Lung (tissue), 12 donors: ENCODE data around the gene CENPS. TPM values are rescaled to one million over a fixed set of nuclear protein-coding genes. Genes with fewer than 3 reads are reported as not detected.

Experiments
- ATAC-seq: fragments of 200-7000 bp; cut with Tn5 transposase; one replicate; pipeline ENCODE4 v1.9.1; 2020; ENCODE audit warnings: moderate number of reproducible peaks; ENCODE audit not compliant: insufficient read depth, low FRiP score
- DNase-seq, 3 donors: peaks; one replicate each; pipeline ENCODE4 v3.0.0-alpha.2; 2013 to 2017
- H3K27ac ChIP-seq, 2 donors: one replicate each; pipeline ENCODE4 v1.5.1; 2013; ENCODE audit warnings: mild to moderate bottlenecking in 2 of 2, moderate library complexity in 2 of 2, control low read depth in 1 of 2, inconsistent platforms in 1 of 2, low read depth in 1 of 2, low read length in 1 of 2
- H3K27me3 ChIP-seq, 3 donors: one replicate each; pipeline ENCODE4 v1.5.1; 2013; ENCODE audit warnings: low read length in 2 of 3; ENCODE audit not compliant: control insufficient read depth in 3 of 3, insufficient read depth in 3 of 3
- H3K36me3 ChIP-seq, 4 donors: one replicate each; pipeline ENCODE4 v1.5.1; 2013; ENCODE audit warnings: low read length in 4 of 4, mild to moderate bottlenecking in 1 of 4, moderate library complexity in 1 of 4; ENCODE audit not compliant: control insufficient read depth in 4 of 4, insufficient read depth in 4 of 4
- H3K4me1 ChIP-seq, 5 donors: one replicate each; pipeline ENCODE4 v1.5.1; 2013; ENCODE audit warnings: low read length in 5 of 5, mild to moderate bottlenecking in 2 of 5, moderate library complexity in 1 of 5; ENCODE audit not compliant: control insufficient read depth in 5 of 5, insufficient read depth in 5 of 5
- H3K4me3 ChIP-seq: one replicate; pipeline ENCODE4 v1.5.1; 2013; ENCODE audit warnings: mild to moderate bottlenecking, control low read depth, moderate library complexity
- H3K9ac ChIP-seq, 2 donors: one replicate each; pipeline ENCODE4 v1.5.1; 2013; ENCODE audit warnings: low read length in 2 of 2, control low read depth in 1 of 2; ENCODE audit not compliant: insufficient read depth in 1 of 2
- H3K9me3 ChIP-seq, 4 donors: one replicate each; pipeline ENCODE4 v1.5.1; 2013; ENCODE audit warnings: low read length in 3 of 4, mild to moderate bottlenecking in 1 of 4, moderate library complexity in 1 of 4; ENCODE audit not compliant: control insufficient read depth in 4 of 4, insufficient read depth in 3 of 4
- WGBS, 2 donors: extraction: QIAGEN DNeasy Blood & Tissue Kit; methylation state at CpG; one replicate each; pipeline ENCODE4 v1.1.7; 2013; 5-methylcytosine and 5-hydroxymethylcytosine counted together
- polyA plus RNA-seq, 2 donors: library from polyadenylated mRNA; stranded (reverse); fragments of 200-250 nt; gene quantifications; one replicate each; pipeline ENCODE4 v1.2.1, GENCODE V29; 2013
- total RNA-seq, 2 donors: library from RNA; depleted of rRNA in 1 of 2; stranded (reverse); fragments of >200 nt in 1 of 2; gene quantifications; one replicate each; pipeline ENCODE4 v1.2.1, GENCODE V29; 2014 to 2021
- TF ChIP-seq, protein P1 (sequence below): IDR thresholded peaks from 2 replicates; pipeline ENCODE4 v1.5.1; 2012; ENCODE audit warnings: mild to moderate bottlenecking; ENCODE audit errors: control extremely low read depth, extremely low read depth
- donor health status: control.
- donor health status: control.
- donor health status: Bipolar disorder and iron deficiency.
- donor health status: healthy.
- donor health status: DM: yes; HTN: yes; CAD: no.

The CENPS gene
- total and polyA plus RNA-seq, 4 donors: 12.5 to 21.0 (median 17.5) TPM

DNA sequence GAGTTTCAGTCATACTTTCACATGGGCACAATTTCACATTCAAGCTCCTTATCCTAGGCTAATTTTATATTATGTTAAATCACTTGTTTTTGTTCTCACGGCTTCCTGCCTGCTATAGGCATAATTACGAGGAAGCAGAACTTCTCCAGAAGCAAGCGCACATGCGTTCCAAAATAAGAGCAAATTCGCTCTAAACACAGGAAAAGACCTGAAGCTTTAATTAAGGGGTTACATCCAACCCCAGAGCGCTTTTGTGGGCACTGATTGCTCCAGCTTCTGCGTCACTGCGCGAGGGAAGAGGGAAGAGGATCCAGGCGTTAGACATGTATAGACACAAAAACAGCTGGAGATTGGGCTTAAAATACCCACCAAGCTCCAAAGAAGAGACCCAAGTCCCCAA, 19.5 kb downstream of the CENPS start, which contains the start of gene CORT:
Gene CORT (plus strand): TSS at position 281 of the 400 bp plus-strand sequence. CDS start 193 bp downstream, outside the sequence.
- H3K9me3 ChIP-seq: peaks cover 0 to 3% (median 0%) of the 10 kb centered on the region in 4 donors
- no peak within 1 kb of the TSS for H3K4me3 ChIP-seq
- 76 to 92% methylated on average over 10 of the region's 10 CpGs for WGBS, 2 donors
- H3K4me1 ChIP-seq: peaks cover 0 to 18% (median 0%) of the 10 kb centered on the region in 5 donors
- H3K36me3 ChIP-seq: no peaks in the 10 kb centered on the region
- DNase-seq: no peak
- H3K9ac ChIP-seq: no peak within 1 kb of the TSS
- TF ChIP-seq, protein P1, sequence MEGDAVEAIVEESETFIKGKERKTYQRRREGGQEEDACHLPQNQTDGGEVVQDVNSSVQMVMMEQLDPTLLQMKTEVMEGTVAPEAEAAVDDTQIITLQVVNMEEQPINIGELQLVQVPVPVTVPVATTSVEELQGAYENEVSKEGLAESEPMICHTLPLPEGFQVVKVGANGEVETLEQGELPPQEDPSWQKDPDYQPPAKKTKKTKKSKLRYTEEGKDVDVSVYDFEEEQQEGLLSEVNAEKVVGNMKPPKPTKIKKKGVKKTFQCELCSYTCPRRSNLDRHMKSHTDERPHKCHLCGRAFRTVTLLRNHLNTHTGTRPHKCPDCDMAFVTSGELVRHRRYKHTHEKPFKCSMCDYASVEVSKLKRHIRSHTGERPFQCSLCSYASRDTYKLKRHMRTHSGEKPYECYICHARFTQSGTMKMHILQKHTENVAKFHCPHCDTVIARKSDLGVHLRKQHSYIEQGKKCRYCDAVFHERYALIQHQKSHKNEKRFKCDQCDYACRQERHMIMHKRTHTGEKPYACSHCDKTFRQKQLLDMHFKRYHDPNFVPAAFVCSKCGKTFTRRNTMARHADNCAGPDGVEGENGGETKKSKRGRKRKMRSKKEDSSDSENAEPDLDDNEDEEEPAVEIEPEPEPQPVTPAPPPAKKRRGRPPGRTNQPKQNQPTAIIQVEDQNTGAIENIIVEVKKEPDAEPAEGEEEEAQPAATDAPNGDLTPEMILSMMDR: no peak
- no peak within 1 kb of the TSS for H3K27ac ChIP-seq
- H3K27me3 ChIP-seq: no peaks in the 10 kb centered on the region
- no peak for ATAC-seq

DNA sequence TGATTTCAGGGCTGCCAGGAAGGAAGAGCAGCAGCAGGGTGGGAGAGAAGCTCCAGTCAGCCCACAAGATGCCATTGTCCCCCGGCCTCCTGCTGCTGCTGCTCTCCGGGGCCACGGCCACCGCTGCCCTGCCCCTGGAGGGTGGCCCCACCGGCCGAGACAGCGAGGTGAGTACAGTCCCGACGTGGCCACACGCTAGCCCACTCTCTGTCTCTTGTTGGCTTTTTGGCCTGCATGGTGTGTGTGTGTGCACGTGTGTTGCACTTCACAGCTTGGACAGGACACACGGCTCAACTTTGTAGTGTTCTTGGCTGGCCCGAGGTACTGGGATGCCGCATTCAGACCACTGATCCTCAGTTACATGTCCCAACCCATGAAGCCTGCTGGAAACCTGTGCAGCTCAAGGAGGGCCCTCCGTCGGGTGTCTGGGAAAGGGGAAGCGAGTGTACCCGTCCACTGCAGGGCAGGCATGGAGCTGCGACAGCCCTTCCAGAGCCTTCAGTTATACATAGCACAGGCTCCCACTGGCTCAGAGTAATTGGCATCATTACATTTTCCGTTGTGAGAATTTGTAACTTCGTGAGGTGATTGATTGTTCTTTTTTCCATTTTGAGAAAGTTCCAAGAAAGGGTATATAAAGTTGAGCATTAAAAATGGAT, 20.1 kb downstream of the CENPS start:
- Histone ChIP-seq H3K4me1 (peaks cover 0 to 18% (median 0%) of the 10 kb centered on the region in 5 donors), H3K4me3 (no peak overlapping the region), H3K27ac (no peak overlapping the region), H3K9ac (no peak overlapping the region), H3K27me3 (no peaks in the 10 kb centered on the region), H3K36me3 (no peaks in the 10 kb centered on the region), H3K9me3 (peaks cover 0 to 3% (median 0%) of the 10 kb centered on the region in 4 donors)
- ATAC-seq (no peak), DNase-seq (no peak)
- 87 to 90% methylated on average over 21 of the region's 21 CpGs for WGBS, 2 donors
- TF ChIP-seq, protein P1: no peak

DNA sequence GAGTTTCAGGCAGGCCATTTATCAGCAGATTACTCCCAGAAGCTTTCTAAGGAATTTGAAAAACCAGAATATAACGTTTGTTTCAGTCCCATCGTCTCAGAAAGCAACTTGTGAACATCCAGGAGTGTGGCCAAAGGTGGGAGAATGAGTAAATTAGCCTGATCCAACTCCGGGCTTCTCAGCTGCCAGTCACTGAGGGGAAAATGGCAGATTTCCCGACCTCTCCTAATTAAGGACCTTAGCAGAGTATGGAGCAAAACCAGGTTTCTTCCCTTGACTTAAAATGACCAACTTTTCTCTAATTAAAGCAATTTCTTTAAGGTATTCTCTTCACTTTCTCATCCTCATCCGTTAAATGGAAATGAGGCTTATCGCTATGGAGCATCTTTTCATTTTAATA, 20.6 kb downstream of the CENPS start:
- H3K4me3 ChIP-seq: no peak overlapping the region
- TF ChIP-seq, protein P1: no peak
- WGBS, 2 donors: 59 to 71% methylated on average over 6 of the region's 6 CpGs
- H3K9ac ChIP-seq: no peak overlapping the region
- H3K9me3 ChIP-seq: peaks cover 0 to 3% (median 0%) of the 10 kb centered on the region in 4 donors
- ATAC-seq (no peak), DNase-seq (no peak)
- no peaks in the 10 kb centered on the region for H3K27me3 ChIP-seq
- no peak overlapping the region for H3K27ac ChIP-seq
- H3K4me1 ChIP-seq: peaks cover 0 to 18% (median 0%) of the 10 kb centered on the region in 5 donors
- no peaks in the 10 kb centered on the region for H3K36me3 ChIP-seq
